Keratinocyte (primary cell): ENCODE results near the gene FOXA2.

Experiments used
- CTCF ChIP-seq, 3 experiments: IDR thresholded peaks in 1 of 3; conservative IDR thresholded peaks in 1 of 3; optimal IDR thresholded peaks in 1 of 3; 2 replicates in 2 of 3; 3 replicates in 1 of 3; pipeline versions ENCODE3 to v1.5.1; 2011; ENCODE audit warnings: low read length in 3 of 3, mild to moderate bottlenecking in 3 of 3, moderate library complexity in 2 of 3, control low read depth in 1 of 3, inconsistent platforms in 1 of 3; ENCODE audit not compliant: insufficient read depth in 2 of 3; ENCODE audit errors: extremely low read depth in 1 of 3
- EZH2 ChIP-seq: IDR thresholded peaks from one replicate; pipeline ENCODE4 v1.6.1; 2012; ENCODE audit warnings: inconsistent platforms, mild to moderate bottlenecking, low read length, moderate library complexity

- TF ChIP-seq CTCF (optimal IDR thresholded peaks at IDR 0.05 in 1 of 3, IDR thresholded peaks at IDR 0.05 in 1 of 3, conservative IDR thresholded peaks at IDR 0.05 in 1 of 3; ENCODE audit: extremely low read depth in 1 of 3, insufficient read depth in 2 of 3, low read length in 3 of 3) (no peak), EZH2 (peak; percentile 53)
These were observed 5.3 kb downstream of the FOXA2 start for GRCh38 chr20:22579119-22579427.
